Retina (tissue), 1 donor: ENCODE measurements around the gene GADD45G.

Experiments
- DNase-seq: peaks from one replicate; pipeline ENCODE4 v3.0.0-alpha.2; 2016

The GADD45G gene

DNA sequence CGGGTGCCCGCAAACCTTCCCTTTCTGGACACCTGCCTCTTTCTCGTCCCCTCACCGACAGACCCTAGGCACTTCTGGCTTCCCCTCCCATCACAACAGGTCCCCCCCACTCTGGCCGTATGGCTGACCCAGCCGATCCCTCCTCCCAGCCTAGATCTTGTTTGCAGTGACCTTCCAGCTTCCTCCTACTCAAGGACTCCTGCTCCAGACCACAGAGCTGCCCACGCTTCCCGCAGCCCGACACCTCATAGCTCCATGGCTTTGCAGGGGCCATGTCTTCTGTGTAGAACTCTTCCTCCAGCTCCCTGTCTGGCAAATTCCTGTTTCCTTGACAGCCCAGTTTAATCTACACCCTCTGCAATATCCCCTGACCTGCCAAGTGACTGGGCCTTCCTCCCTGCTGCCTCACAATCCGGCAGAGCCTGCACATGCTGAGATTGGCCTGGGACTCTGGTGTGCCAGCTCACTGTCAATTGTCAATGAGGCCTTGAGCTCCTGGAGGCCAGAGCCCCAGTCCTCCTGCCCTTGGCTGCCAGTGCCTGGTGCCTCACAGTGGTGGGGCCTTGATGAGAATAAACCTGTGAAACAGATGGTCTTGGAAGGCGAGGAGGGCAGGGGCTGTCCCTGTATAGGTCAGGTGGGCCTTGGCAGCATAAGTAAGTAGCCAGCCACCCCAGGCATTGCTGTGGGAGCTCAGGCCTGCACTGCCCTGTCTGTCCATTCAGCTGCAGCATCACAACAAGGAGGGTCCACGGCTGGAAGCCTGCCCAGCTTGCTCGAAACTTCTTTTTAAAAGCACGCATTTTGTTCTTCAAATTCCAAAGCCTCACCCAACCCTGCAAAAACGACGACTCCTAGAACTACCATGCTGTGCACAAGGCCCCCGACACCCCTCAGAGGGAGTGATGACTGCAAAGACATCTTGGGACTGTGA, 50.5 kb downstream of the GADD45G start:
- no peak for DNase-seq
